CD4-positive, alpha-beta memory T cell (primary cell): Measurements from ENCODE around the gene IRAK3. TPM values are rescaled to one million over a fixed set of nuclear protein-coding genes. Genes with fewer than 3 reads are reported as not detected.
A peak's percentile ranks its signal among the peaks of the same experiment; 100 is the strongest.

Experiments used
- CTCF ChIA-PET: fragments of 350-600 bp; sonication (Branson Sonifier 250); formaldehyde crosslinking; loops from one replicate; lab custom pipeline; 2021; ENCODE audit warnings: inconsistent platforms; ENCODE audit not compliant: partially characterized antibody; lab: Charles Lee
- POLR2A ChIA-PET: fragments of 350-600 bp; sonication (Branson Sonifier 250); formaldehyde crosslinking; loops from one replicate; lab custom pipeline; 2021; ENCODE audit not compliant: partially characterized antibody; lab: Charles Lee
- DNase-seq, 5 donors: peaks; one replicate each; pipeline versions ENCODE4 v3.0.0 to v3.0.0-alpha.2; 2020 to 2022; ENCODE audit warnings: mixed read lengths in 1 of 5
- H3K27ac ChIP-seq: one replicate; pipeline ENCODE4 v1.7.0; 2013; ENCODE audit warnings: low read depth, low read length
- H3K27me3 ChIP-seq: 2 replicates; pipeline ENCODE4 v1.7.0; 2013; ENCODE audit warnings: mild to moderate bottlenecking, low read length, moderate library complexity; ENCODE audit not compliant: insufficient read depth
- H3K36me3 ChIP-seq: 2 replicates; pipeline ENCODE4 v1.7.0; 2013; ENCODE audit warnings: mild to moderate bottlenecking, low read length, moderate library complexity; ENCODE audit not compliant: insufficient read depth
- H3K4me1 ChIP-seq: 2 replicates; pipeline ENCODE4 v1.7.0; 2013; ENCODE audit warnings: mild to moderate bottlenecking, low read length, moderate library complexity; ENCODE audit not compliant: insufficient read depth
- H3K4me3 ChIP-seq, 2 donors: one replicate each; pipeline ENCODE4 v1.7.0; 2013; ENCODE audit warnings: low read length in 2 of 2, mild to moderate bottlenecking in 1 of 2
- H3K9me3 ChIP-seq, 2 donors: one replicate each; pipeline ENCODE4 v1.7.0; 2013; ENCODE audit warnings: low read length in 2 of 2, control low read depth in 1 of 2; ENCODE audit not compliant: control insufficient read depth in 1 of 2
- H3K27ac Mint-ChIP-seq, 7 donors: one replicate each; pipeline ENCODE4 v1.8.0; 2020 to 2021; ENCODE audit warnings: mixed read lengths in 7 of 7, mild to moderate bottlenecking in 6 of 7, inconsistent platforms in 3 of 7, moderate library complexity in 3 of 7
- H3K27me3 Mint-ChIP-seq, 2 donors: one replicate each; pipeline ENCODE4 v1.8.0; 2020 to 2021; ENCODE audit warnings: mixed read lengths in 2 of 2
- H3K36me3 Mint-ChIP-seq, 2 donors: one replicate each; pipeline ENCODE4 v1.8.0; 2020 to 2021; ENCODE audit warnings: mixed read lengths in 2 of 2, inconsistent platforms in 1 of 2, mild to moderate bottlenecking in 1 of 2
- H3K4me1 Mint-ChIP-seq, 4 donors: one replicate each; pipeline ENCODE4 v1.8.0; 2020 to 2021; ENCODE audit warnings: mixed read lengths in 4 of 4, mild to moderate bottlenecking in 1 of 4
- H3K4me3 Mint-ChIP-seq, 8 donors: one replicate each; pipeline ENCODE4 v1.8.0; 2020 to 2021; ENCODE audit warnings: mixed read lengths in 8 of 8, mild to moderate bottlenecking in 7 of 8, moderate library complexity in 6 of 8, inconsistent platforms in 3 of 8
- H3K9me3 Mint-ChIP-seq, 8 donors: one replicate each; pipeline ENCODE4 v1.8.0; 2020 to 2021; ENCODE audit warnings: mixed read lengths in 8 of 8, mild to moderate bottlenecking in 5 of 8, inconsistent platforms in 3 of 8, moderate library complexity in 1 of 8
- intact Hi-C: fragments of 100-400 bp; cut with micrococcal nuclease; formaldehyde crosslinking; loops from one replicate; pipeline ENCODE4 v1.15.1; 2023
- polyA plus RNA-seq, 2 donors: library from polyadenylated mRNA; unstranded; fragments of 300-500 nt; fragmentation: Illumina TruSeq; gene quantifications; one replicate each; pipeline ENCODE4 v1.2.3, GENCODE V29; 2021
- total RNA-seq, 2 experiments: library from RNA; stranded (reverse); gene quantifications; one replicate each; pipeline ENCODE4 v1.2.3, GENCODE V29; 2021

The IRAK3 gene
- total and polyA plus RNA-seq, 4 experiments from 2014 or later, result 0.14 to 0.47 (median 0.44) TPM; not detected in 1

- Mint-ChIP-seq H3K27ac (no peak overlapping the region), H3K9me3 (peaks cover 4 to 12% (median 5%) of the 10 kb centered on the region in 8 donors), H3K36me3 (peaks cover 1 to 7% of the 10 kb centered on the region in 2 donors), H3K4me3 (peak overlapping the region in 5 of 8 donors; percentile 1 to 74 (median 34)), H3K27me3 (peaks cover 53 to 65% of the 10 kb centered on the region in 2 donors), H3K4me1 (peaks cover 4 to 11% (median 9%) of the 10 kb centered on the region in 4 donors)
- Histone ChIP-seq H3K4me3 (no peak overlapping the region), H3K9me3 (no peaks in the 10 kb centered on the region), H3K27me3 (no peaks in the 10 kb centered on the region), H3K4me1 (peaks cover 4% of the 10 kb centered on the region), H3K36me3 (no peaks in the 10 kb centered on the region), H3K27ac (no peak overlapping the region)
- no peak for DNase-seq
- CTCF ChIA-PET, result interaction anchor here (1.2 kb wide), 1 partner anchor 13 kb away, joined by 3 read pairs; no protein-coding TSS in a partner anchor
- intact Hi-C loops, result no loop called here
- POLR2A ChIA-PET, result interaction anchor here (1.2 kb wide), 1 partner anchor 17 kb away, joined by 4 read pairs; the partner anchor contains the start of gene TMBIM4
Observed at GRCh38 chr12:66187036-66187435, 2.0 kb upstream of the IRAK3 start.

DNA sequence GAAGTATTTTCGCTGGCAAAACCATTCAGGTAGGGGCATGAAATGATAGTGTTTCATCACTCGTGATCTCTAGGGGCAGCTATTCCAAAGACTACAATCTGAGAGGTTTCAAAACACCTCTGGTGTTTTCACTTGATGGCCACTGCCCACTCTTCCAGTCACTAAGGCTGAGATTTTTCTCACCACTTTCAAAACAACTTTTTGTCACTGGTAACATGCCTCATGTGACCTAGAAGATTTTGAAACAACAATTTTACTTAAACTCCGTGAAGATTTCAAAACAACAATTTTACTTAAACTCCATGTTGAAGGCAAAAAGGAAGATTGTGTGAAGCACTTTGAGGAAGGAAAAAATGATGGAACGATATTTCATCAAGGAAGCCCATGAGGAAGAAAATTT, 1.2 kb upstream of the IRAK3 start:
- peaks cover 1 to 7% of the 10 kb centered on the region in 2 donors for H3K36me3 Mint-ChIP-seq
- Histone ChIP-seq H3K27ac (no peak overlapping the region), H3K9me3 (no peaks in the 10 kb centered on the region), H3K27me3 (no peaks in the 10 kb centered on the region), H3K4me1 (peaks cover 4% of the 10 kb centered on the region), H3K4me3 (no peak overlapping the region), H3K36me3 (no peaks in the 10 kb centered on the region)
- ChIA-PET CTCF (no interaction called here), POLR2A (no interaction called here)
- H3K27ac Mint-ChIP-seq, result no peak overlapping the region
- H3K4me1 Mint-ChIP-seq, result peaks cover 4 to 11% (median 9%) of the 10 kb centered on the region in 4 donors
- H3K27me3 Mint-ChIP-seq, result peaks cover 47 to 59% of the 10 kb centered on the region in 2 donors
- peaks cover 4 to 12% (median 5%) of the 10 kb centered on the region in 8 donors for H3K9me3 Mint-ChIP-seq
- H3K4me3 Mint-ChIP-seq, result peak overlapping the region in 6 of 8 donors; percentile 2 to 74 (median 48)
- DNase-seq, result no peak
- intact Hi-C loops, result no loop called here

- DNase-seq, result no peak
- Mint-ChIP-seq H3K27ac (no peak overlapping the region), H3K27me3 (peaks cover 40 to 53% of the 10 kb centered on the region in 2 donors), H3K4me3 (peak overlapping the region; percentile 15 to 77 (median 66)), H3K9me3 (peaks cover 2 to 10% (median 4%) of the 10 kb centered on the region in 8 donors), H3K4me1 (peaks cover 4 to 11% (median 9%) of the 10 kb centered on the region in 4 donors), H3K36me3 (peaks cover 1 to 5% of the 10 kb centered on the region in 2 donors)
- Histone ChIP-seq H3K4me3 (no peak overlapping the region), H3K27me3 (no peaks in the 10 kb centered on the region), H3K36me3 (no peaks in the 10 kb centered on the region), H3K9me3 (no peaks in the 10 kb centered on the region), H3K4me1 (peaks cover 4% of the 10 kb centered on the region), H3K27ac (no peak overlapping the region)
- intact Hi-C loops, result no loop called here
- POLR2A ChIA-PET, result no interaction called here
- CTCF ChIA-PET, result no interaction called here
Observed at GRCh38 chr12:66189486-66189843, 451 bp downstream of the IRAK3 start.

- Mint-ChIP-seq H3K9me3 (peaks cover 0 to 6% (median under 1%) of the 10 kb centered on the region in 8 donors), H3K36me3 (peaks cover under 1 to 1% of the 10 kb centered on the region in 2 donors), H3K27me3 (peaks cover 38 to 51% of the 10 kb centered on the region in 2 donors), H3K27ac (no peak overlapping the region), H3K4me3 (peak overlapping the region in 4 of 8 donors; percentile 54 to 77 (median 66)), H3K4me1 (peaks cover 4 to 11% (median 9%) of the 10 kb centered on the region in 4 donors)
- intact Hi-C loops, result no loop called here
- Histone ChIP-seq H3K27ac (no peak overlapping the region), H3K36me3 (no peaks in the 10 kb centered on the region), H3K4me1 (peaks cover 4% of the 10 kb centered on the region), H3K27me3 (no peaks in the 10 kb centered on the region), H3K4me3 (no peak overlapping the region), H3K9me3 (no peaks in the 10 kb centered on the region)
- DNase-seq, result no peak
- CTCF ChIA-PET, result no interaction called here
- POLR2A ChIA-PET, result no interaction called here
Observed at GRCh38 chr12:66189889-66190288, 875 bp downstream of the IRAK3 start.

DNA sequence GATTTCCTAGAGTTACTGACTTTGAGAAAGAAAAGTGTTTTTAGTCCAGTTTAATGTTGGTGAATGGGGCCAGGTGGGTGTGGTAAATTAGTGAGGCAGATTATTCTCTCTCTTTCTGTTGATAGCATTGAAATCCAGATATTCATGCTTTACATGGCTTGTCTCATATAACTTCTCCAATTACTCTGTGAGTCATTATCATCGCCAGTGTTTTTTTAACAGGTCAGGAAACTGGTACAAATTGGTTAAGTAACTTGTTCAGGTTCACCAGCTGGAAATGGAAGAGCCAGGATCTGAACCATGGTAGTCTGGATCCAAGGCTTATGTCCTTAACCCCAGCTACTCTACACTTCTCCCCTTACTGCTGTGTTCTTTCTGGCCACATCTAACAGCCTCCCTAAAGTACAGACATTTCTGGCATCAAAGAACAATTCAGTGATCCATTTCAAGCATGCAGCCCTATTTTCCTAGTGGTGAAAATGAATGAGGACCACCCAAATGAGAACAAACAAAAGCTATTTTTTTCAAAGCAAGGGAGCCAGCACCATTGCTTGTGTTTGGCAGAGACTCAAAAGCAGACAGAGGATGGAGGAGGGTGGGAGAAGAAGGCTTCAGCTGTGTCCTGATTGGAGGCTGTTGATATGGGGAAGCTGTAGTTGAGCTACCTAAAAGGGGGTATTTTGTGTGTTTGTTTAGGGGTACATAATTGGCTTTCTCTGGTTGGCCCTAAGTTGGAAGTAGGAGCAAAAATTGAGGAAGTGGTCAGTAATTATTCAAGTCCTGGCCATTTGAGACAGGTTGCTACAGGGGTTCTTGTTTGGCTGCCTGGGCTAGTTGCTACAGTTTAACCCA, 1.7 kb downstream of the IRAK3 start:
- H3K4me1 ChIP-seq, result peaks cover 4% of the 10 kb centered on the region
- Mint-ChIP-seq H3K27ac (no peak overlapping the region), H3K9me3 (peaks cover 0 to 6% (median 0%) of the 10 kb centered on the region in 8 donors), H3K36me3 (peaks cover 0 to 1% of the 10 kb centered on the region in 2 donors), H3K27me3 (peaks cover 42 to 54% of the 10 kb centered on the region in 2 donors), H3K4me1 (peaks cover 4 to 11% (median 9%) of the 10 kb centered on the region in 4 donors), H3K4me3 (peak overlapping the region in 1 of 8 donors; percentile 35)
- DNase-seq, result no peak
- no peak overlapping the region for H3K4me3 ChIP-seq
- no peak overlapping the region for H3K27ac ChIP-seq
- intact Hi-C loops, result no loop called here
- ChIA-PET CTCF (no interaction called here), POLR2A (no interaction called here)
- H3K27me3 ChIP-seq, result no peaks in the 10 kb centered on the region
- H3K9me3 ChIP-seq, result no peaks in the 10 kb centered on the region
- no peaks in the 10 kb centered on the region for H3K36me3 ChIP-seq

DNA sequence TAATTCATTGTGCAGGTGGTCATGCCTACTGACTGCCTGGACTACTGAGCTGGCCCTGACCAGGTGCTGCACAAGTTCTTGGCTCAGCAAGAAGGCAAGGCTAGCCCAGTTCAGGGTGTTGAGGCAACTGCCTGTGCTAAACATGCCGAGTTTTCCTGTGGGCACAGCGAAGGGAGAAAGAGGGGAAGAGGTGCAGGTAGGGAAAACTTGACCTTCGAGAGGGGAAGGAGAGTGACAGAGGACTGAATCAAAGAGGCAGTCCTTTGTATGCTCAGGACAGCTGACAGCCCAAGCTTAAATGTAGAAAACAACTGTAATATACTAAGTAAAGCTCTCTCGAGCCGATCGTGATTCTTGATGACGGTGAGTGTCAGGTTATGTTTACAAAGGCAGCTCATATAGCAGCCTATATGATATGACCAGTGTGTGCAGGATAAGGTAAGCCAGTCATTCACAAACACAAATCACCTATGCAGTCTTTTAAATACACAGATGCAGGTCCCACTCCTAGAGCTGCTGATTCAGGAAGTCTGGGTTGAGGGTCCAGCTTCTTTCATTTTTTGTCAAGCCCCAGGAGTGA, 2.6 kb downstream of the IRAK3 start:
- H3K4me3 Mint-ChIP-seq, result no peak overlapping the region
- Histone ChIP-seq H3K27ac (no peak overlapping the region), H3K9me3 (no peaks in the 10 kb centered on the region), H3K36me3 (no peaks in the 10 kb centered on the region), H3K4me3 (no peak overlapping the region), H3K27me3 (no peaks in the 10 kb centered on the region), H3K4me1 (peaks cover 4% of the 10 kb centered on the region)
- H3K27me3 Mint-ChIP-seq, result peaks cover 38 to 49% of the 10 kb centered on the region in 2 donors
- H3K36me3 Mint-ChIP-seq, result peaks cover 0 to 1% of the 10 kb centered on the region in 2 donors
- peaks cover 4 to 11% (median 9%) of the 10 kb centered on the region in 4 donors for H3K4me1 Mint-ChIP-seq
- ChIA-PET POLR2A (no interaction called here), CTCF (interaction anchor here (1.2 kb wide), 1 partner anchor 22 kb away, joined by 3 read pairs; the partner anchor contains the start of gene TMBIM4)
- DNase-seq, result no peak
- H3K9me3 Mint-ChIP-seq, result peaks cover 0 to 2% (median 0%) of the 10 kb centered on the region in 8 donors
- no peak overlapping the region for H3K27ac Mint-ChIP-seq
- intact Hi-C loops, result no loop called here

DNA sequence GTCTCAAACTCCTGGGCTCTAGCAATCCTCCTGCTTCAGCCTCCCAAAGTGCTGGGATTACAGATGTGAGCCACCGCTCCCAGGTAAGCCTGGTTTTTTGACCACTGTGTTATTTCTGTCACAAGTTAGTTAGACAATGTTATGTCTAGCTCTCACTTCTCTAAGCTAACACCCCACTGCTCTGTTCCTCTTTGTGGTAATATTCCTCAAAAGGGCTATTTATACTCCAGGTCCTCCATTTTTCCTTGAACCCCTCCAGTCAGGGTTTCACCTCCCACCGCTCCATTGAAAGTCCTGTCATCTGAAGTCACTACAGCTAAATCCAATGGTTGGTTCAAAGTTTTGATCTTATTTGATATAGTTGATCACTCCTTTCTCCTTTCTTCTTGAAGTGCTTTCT, 5.1 kb downstream of the IRAK3 start:
- Histone ChIP-seq H3K27me3 (no peaks in the 10 kb centered on the region), H3K4me1 (no peaks in the 10 kb centered on the region), H3K36me3 (no peaks in the 10 kb centered on the region), H3K27ac (no peak overlapping the region), H3K9me3 (no peaks in the 10 kb centered on the region), H3K4me3 (no peak overlapping the region)
- POLR2A ChIA-PET, result no interaction called here
- CTCF ChIA-PET, result no interaction called here
- H3K27me3 Mint-ChIP-seq, result peaks cover 30 to 35% of the 10 kb centered on the region in 2 donors
- intact Hi-C loops, result no loop called here
- H3K9me3 Mint-ChIP-seq, result peaks cover 0 to 2% (median 0%) of the 10 kb centered on the region in 8 donors
- H3K36me3 Mint-ChIP-seq, result no peaks in the 10 kb centered on the region
- DNase-seq, result no peak
- H3K4me1 Mint-ChIP-seq, result peaks cover 0 to 5% (median 1%) of the 10 kb centered on the region in 4 donors
- no peak overlapping the region for H3K4me3 Mint-ChIP-seq
- no peak overlapping the region for H3K27ac Mint-ChIP-seq
